ENCODE measurements around the gene PCDHA2.
"Not testable (repeated sequence)": the region's sequence is repeated elsewhere in the genome, so short reads cannot be mapped to it uniquely, and the experiment has no call there.

PCDHA2 gene

GRCh38 chr5:140821375-140822280, 27.0 kb downstream of the PCDHA2 start, which contains the start of gene PCDHA5:
Gene PCDHA5, plus strand, starts transcription at chr5:140821613.
- no peak for DNase-seq (ENCODE audit: low spot score)

DNA sequence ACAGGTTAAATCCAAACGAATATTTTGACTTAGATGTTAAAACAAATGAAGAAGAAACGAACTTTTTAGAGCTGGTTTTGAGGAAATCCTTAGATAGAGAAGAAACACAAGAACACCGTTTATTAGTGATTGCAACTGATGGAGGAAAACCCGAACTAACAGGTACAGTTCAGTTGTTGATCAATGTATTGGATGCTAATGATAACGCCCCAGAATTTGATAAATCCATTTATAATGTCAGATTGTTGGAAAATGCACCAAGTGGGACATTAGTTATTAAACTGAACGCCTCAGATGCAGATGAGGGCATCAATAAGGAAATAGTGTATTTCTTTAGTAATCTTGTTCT, 27.6 kb downstream of the PCDHA2 start:
- DNase-seq (ENCODE audit: low spot score), result no peak

DNA sequence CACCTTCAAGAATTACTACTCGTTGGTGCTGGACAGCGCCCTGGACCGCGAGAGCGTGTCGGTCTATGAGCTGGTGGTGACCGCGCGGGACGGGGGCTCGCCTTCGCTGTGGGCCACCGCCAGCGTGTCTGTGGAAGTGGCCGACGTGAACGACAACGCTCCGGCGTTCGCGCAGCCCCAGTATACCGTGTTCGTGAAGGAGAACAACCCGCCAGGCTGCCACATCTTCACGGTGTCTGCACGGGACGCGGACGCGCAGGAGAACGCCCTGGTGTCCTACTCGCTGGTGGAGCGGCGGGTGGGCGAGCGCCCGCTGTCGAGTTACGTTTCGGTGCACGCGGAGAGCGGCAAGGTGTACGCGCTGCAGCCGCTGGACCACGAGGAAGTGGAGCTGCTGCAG, 28.3 kb downstream of the PCDHA2 start:
- DNase-seq (ENCODE audit: low spot score), result not testable (repeated sequence)

- no peak for DNase-seq (ENCODE audit: low spot score)
Measured at GRCh38 chr5:140823475-140823874, 28.8 kb downstream of the PCDHA2 start.

- no peak for DNase-seq (ENCODE audit: low spot score)
Measured at GRCh38 chr5:140827704-140828361, 33.2 kb downstream of the PCDHA2 start, which contains the start of gene PCDHA6. Gene PCDHA6, plus strand, starts transcription at chr5:140827960. Its CDS starts 132 bp downstream, at chr5:140828092.

DNA sequence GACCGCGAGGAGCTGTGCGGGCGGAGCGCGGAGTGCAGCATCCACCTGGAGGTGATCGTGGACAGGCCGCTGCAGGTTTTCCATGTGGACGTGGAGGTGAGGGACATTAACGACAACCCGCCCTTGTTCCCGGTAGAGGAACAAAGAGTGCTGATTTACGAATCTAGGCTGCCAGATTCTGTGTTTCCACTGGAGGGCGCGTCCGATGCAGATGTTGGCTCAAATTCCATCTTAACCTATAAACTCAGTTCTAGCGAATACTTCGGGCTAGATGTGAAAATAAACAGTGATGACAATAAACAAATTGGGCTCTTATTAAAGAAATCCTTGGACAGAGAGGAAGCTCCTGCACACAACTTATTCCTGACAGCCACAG, 33.7 kb downstream of the PCDHA2 start:
- DNase-seq (ENCODE audit: low spot score), result no peak

- not testable (repeated sequence) for DNase-seq (ENCODE audit: low spot score)
Measured at GRCh38 chr5:140829511-140830501, 35.2 kb downstream of the PCDHA2 start.

- DNase-seq (ENCODE audit: low spot score), result no peak
Measured at GRCh38 chr5:140833993-140834392, 39.3 kb downstream of the PCDHA2 start, which contains the start of gene PCDHA7. Gene PCDHA7, plus strand, starts transcription at chr5:140834269. Its CDS starts 115 bp downstream, at chr5:140834384.

DNA sequence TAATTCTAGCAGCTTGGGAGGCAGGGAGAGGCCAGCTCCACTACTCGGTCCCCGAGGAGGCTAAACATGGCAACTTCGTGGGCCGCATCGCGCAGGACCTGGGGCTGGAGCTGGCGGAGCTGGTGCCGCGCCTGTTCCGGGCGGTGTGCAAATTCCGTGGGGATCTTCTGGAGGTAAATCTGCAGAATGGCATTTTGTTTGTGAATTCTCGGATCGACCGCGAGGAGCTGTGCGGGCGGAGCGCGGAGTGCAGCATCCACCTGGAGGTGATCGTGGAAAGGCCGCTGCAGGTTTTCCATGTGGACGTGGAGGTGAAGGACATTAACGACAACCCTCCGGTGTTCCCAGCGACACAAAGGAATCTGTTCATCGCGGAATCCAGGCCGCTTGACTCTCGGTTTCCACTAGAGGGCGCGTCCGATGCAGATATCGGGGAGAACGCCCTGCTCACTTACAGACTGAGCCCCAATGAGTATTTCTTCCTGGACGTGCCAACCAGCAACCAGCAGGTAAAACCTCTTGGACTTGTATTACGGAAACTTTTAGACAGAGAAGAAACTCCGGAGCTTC, 39.9 kb downstream of the PCDHA2 start:
- DNase-seq (ENCODE audit: low spot score), result not testable (repeated sequence)

DNA sequence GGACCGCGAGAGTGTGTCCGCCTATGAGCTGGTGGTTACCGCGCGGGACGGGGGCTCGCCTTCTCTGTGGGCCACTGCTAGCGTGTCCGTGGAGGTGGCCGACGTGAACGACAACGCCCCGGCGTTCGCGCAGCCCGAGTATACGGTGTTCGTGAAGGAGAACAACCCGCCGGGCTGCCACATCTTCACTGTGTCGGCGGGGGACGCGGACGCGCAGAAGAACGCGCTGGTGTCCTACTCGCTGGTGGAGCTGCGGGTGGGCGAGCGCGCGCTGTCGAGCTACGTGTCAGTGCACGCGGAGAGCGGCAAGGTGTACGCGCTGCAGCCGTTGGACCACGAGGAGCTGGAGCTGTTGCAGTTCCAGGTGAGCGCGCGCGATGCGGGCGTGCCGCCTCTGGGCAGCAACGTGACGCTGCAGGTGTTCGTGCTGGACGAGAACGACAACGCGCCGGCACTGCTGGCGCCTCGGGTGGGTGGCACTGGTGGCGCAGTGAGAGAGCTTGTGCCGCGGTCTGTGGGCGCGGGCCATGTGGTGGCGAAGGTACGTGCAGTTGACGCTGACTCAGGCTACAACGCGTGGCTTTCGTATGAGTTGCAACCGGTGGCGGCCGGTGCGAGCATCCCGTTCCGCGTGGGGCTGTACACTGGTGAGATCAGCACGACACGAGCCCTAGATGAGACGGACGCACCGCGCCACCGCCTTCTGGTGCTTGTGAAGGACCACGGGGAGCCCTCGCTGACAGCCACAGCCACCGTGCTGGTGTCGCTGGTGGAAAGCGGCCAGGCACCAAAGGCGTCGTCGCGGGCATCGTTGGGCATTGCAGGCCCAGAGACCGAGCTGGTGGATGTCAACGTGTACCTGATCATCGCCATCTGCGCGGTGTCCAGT, 41.2 kb downstream of the PCDHA2 start:
- DNase-seq (ENCODE audit: low spot score), result no peak

DNA sequence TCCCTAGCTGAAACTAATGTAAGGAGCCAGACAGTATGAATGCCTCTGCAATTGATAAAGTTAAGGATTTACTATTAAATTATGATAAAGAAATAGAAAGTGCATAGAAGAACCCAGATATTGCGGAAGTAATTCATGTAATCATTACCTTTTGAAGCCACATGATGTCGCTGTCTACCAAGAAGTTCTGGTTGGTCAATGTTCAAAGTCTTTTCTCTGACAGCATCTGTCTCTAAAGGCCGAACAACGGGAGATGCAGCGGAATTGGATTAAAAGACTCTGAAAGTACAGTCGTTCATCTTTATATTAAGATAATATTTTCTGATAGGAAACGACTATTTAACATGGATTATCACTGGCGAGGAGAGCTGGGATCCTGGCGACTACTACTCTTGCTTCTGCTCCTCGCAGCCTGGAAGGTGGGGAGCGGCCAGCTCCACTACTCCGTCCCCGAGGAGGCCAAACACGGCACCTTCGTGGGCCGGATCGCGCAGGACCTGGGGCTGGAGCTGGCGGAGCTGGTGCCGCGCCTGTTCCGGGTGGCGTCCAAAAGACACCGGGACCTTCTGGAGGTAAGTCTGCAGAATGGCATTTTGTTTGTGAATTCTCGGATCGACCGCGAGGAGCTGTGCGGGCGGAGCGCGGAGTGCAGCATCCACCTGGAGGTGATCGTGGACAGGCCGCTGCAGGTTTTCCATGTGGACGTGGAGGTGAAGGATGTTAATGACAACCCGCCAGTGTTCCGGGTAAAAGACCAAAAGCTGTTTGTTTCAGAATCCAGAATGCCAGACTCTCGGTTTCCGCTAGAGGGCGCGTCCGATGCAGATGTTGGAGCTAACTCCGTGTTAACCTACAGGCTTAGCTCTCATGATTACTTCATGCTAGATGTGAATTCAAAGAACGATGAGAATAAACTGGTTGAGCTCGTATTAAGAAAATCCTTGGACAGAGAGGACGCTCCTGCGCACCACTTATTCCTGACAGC, 46.6 kb downstream of the PCDHA2 start, which contains the start of gene PCDHA8:
Gene PCDHA8, plus strand, starts transcription at position 210 of the 985 bp plus-strand sequence. Its CDS starts 135 bp downstream, at position 345.
- DNase-seq (ENCODE audit: low spot score), result peak; percentile 52

DNA sequence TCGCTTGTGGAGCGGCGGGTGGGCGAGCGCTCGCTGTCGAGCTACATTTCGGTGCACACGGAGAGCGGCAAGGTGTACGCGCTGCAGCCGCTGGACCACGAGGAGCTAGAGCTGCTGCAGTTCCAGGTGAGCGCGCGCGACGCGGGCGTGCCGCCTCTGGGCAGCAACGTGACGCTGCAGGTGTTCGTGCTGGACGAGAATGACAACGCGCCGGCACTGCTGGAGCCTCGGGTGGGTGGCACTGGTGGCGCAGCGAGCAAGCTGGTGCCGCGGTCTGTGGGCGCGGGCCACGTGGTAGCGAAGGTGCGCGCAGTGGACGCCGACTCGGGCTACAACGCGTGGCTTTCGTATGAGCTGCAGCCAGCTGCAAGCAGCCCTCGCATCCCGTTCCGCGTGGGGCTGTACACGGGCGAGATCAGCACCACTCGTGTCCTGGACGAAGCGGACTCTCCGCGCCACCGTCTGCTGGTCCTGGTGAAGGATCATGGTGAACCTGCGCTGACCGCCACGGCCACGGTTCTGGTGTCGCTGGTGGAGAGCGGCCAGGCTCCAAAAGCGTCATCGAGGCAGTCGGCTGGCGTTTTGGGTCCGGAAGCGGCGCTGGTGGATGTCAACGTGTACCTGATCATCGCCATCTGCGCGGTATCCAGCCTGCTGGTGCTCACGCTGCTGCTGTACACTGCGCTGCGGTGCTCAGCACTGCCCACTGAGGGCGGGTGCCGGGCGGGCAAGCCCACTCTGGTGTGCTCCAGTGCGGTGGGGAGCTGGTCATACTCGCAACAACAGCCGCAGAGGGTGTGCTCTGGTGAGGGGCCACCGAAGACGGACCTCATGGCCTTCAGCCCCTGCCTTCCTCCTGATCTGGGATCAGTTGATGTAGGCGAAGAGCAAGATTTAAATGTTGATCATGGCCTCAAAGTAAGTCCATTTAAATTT, 48.4 kb downstream of the PCDHA2 start:
- no peak for DNase-seq (ENCODE audit: low spot score)

Data from SK-N-DZ (cell line).